GM19452 (cell line): ENCODE measurements around the gene AHCYL2.
"Not testable (repeated sequence)": the region's sequence is repeated elsewhere in the genome, so short reads cannot be mapped to it uniquely, and the experiment has no call there.

Experiments
- ATAC-seq: cut with Tn5 transposase; IDR thresholded peaks from one replicate; pipeline ENCODE4 v1.9.1; 2021; ENCODE audit not compliant: unreplicated experiment

AHCYL2 gene

DNA sequence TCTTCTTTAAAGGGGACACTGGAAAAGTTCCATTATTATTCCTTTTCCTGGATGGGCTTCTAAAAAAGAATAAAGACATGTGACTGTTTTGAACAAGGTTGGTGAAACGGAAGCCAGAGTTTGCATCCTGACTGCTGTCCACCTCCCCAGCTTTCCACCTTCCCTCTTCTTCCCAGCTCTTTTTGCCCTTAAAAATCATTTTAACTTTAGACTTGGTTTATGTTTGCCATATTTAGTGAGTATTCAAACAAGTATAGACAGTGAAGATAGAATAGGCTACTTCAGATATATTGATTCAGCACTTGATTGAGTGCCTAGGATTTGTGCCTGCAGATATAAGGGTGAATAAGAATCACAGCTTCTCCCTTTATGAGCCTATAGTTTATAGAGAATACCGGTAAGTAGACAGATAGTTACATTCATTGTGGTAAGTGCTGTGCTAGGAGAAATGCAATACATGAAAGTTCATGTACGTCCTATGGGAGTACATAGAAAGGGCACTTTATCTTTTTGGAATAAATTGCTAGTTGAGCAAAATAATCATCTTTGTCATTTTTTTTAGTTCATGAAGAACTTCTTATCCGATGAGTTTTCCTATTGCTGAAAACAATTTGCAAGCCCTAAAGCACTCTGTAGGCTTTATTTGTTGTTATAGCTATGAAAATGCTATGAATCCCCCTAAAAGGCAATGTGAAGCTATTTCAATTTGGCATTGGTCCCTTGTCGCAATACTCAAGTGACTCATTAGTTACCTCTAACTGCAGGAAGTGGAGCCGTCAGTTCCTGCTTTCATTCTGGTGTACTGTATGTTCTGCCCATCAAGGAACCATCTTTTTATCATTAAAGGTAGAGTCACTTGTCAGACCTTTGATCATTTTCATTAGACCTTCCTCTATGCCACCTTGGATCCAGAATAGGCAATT is 152.2 kb downstream of the AHCYL2 start:
- ATAC-seq, result no peak

DNA sequence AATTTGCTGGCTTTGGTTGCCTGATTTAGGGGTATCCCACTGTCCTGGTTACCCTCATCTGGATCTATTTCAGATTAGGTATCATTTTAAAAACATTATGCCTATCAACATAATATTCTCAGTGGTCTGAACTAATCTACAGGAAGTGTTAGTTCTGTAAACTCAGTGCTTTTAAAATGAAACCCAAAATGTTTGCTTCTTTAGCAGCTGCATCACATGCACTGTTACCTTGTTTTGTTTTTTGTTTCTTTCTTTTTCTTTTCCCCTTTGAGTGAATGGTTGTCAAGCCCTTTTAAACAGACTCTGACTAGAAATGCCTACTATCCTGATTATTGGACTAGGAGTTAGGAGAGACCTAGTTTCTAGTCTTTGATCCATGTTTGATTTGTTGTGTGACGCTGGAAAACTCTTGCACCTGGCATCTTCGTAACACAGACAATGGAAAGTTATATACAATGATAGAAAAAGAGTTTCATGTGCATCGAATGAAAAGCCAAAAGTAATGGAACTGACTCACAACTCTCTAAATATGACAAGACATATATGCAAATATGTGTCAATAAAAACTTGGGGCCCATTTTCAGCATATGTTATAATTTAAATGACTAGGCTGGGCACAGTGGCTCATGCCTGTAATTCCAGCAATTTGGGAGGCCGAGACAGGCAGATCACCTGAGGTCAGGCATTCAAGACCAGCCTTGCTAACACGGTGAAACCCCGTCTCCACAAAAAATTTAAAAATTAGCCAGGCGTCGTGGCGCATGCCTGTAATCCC is 157.1 kb downstream of the AHCYL2 start:
- ATAC-seq, result no peak

DNA sequence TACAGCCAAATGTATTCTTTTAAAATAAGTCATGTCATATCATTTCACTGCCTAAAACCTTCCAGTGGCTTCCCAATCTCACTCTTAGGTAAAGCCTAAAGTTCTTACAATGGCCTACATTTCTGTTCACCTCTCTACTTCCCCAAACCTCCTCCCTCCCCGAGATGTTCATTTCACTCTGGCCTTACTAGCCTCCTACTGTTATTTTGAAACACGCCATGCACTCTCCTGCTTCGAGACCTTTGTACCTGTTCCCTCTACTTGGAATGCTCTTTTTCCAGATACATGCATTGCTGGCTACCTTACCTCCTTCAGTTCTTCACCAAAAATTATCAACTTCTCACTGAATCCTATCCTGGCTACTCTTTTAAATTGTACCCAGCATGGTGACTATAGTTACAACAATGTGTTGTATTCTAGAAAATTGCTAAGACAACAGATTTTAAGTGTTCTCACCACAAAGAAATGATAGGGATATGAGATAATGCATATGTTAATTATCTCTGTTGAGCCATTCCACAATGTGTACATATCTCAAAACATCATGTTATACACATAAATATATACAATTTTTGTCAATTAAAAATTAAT is 158.8 kb downstream of the AHCYL2 start:
- ATAC-seq, result no peak

GRCh38 chr7:129385116-129385515 is 160.3 kb downstream of the AHCYL2 start:
- ATAC-seq, result no peak

- no peak for ATAC-seq
Observed at GRCh38 chr7:129385598-129385997, 160.8 kb downstream of the AHCYL2 start.

GRCh38 chr7:129386506-129386905 is 161.7 kb downstream of the AHCYL2 start:
- no peak for ATAC-seq

GRCh38 chr7:129387537-129387936 is 162.7 kb downstream of the AHCYL2 start:
- ATAC-seq, result no peak

DNA sequence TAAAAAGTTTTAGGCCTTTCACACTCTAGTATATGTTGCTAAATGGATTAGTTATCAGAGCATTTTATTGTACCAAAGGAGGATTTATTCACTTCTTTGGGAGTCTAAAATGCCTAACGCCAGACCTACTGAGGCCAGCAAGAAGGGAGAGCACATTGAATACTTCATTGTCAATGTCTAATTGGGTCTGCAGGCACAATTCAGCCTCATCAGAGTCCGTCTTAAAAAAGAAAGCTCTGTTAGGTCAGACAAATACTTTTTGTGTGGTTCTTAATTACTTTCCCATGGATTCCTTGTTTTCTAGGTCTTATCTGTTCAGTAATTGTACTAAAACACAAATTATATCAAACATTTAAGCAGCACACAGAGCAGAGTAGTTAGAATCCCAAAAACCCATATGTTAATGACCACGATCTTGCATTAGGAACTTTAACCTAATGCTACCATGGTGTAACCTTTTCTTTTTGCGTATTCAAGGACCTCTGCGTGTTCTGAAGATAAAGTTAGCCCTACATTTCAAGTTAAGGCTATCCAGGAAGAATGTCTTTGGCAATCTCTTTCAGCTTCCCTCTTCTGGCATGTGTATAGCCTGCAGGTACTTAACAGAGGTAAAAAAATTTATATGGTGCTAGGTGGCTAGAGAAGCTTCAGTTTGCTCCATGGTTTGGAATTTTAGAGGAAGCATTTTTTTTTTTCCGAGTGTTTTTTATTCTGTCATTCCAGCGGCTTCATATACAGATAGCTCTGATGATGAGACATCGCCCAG is 163.7 kb downstream of the AHCYL2 start:
- ATAC-seq, result no peak

DNA sequence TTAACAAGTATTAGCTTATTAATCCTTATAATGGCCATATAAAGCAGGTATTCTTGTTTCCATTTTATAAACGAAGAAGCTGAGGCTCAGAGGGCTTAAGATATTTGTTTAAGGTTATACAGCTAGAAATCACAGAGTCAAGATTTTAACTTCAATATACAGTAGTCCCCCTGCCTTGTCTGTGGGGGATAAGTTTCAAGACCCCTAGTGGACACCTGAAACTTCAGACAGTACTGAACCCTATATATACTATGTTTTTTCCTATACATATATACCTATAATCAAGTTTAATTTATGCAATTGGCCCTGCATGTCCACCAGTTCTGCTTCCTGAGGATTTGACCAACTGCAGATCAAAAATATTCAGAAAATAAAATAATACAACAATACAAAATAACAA is 165.0 kb downstream of the AHCYL2 start:
- ATAC-seq, result no peak

- ATAC-seq, result no peak
Observed at GRCh38 chr7:129390314-129390713, 165.5 kb downstream of the AHCYL2 start.

GRCh38 chr7:129391546-129392171 is 166.8 kb downstream of the AHCYL2 start:
- no peak for ATAC-seq

- no peak for ATAC-seq
Observed at GRCh38 chr7:129393255-129393654, 168.4 kb downstream of the AHCYL2 start.

GRCh38 chr7:129394101-129394500 is 169.3 kb downstream of the AHCYL2 start:
- no peak for ATAC-seq

GRCh38 chr7:129394982-129395914 is 170.4 kb downstream of the AHCYL2 start:
- ATAC-seq, result no peak

GRCh38 chr7:129401228-129401966 is 176.6 kb downstream of the AHCYL2 start:
- no peak for ATAC-seq

DNA sequence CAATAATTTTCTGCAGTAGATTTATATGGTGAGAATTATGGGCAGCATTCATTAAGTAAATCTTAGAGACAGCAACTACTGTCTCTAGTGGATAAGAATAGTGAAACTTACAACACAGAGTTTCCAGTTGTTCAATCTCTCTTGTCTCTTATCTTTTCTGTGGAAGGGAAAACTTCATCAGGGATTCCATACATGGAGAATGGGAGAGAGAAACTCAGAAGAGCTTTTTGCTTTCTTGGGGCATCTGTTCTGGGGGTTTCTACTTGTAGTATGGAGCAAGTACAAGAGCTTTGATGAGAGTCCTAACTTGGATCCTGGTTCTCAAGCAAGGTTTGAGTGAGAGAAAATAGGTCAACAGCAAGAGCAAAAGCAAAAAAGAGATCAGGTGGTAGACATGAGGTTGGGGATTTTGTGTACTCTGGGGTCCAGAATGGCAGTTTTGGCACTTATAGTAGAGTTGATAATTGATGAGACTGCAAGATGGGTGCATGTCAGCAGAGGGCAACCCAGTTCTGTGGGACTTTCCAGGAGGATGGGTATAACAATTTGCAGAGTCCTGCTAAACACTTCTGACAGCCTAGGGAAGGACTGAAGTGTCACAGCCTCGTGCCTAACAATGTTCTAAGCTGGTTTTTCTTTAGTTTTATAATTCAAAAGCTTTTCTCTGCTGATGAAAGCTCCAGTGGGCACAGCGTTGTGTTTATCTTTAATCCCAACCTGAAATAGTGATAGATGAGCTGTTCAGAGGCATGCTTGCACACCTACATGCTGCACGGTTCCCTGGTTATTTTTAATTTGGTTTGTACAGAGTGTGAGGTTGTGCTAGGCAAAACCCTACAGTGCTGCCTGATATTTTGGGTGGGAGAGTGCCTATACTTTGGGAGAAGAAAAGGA is 177.4 kb downstream of the AHCYL2 start:
- ATAC-seq, result peak; percentile 69

- ATAC-seq, result no peak
Observed at GRCh38 chr7:129405527-129405926, 180.7 kb downstream of the AHCYL2 start.

- ATAC-seq, result not testable (repeated sequence)
Observed at GRCh38 chr7:129410238-129410637, 185.4 kb downstream of the AHCYL2 start.
